A673 (cell line): ENCODE measurements around the gene LYRM2. TPM values are rescaled to one million over a fixed set of nuclear protein-coding genes. Genes with fewer than 3 reads are reported as not detected.

Experiments used
- BruUV-seq: library from RNA; stranded (reverse); fragments of 400-500 nt; replicated peaks from 2 replicates; lab custom pipeline; 2021; lab: Mats Ljungman, UMichigan
- CTCF ChIA-PET: fragments of 300-600 bp; sonication (Branson Sonifier 250); formaldehyde crosslinking; loops from one replicate; lab custom pipeline; 2022; ENCODE audit warnings: antibody characterized with exemption; lab: Charles Lee
- POLR2A ChIA-PET: fragments of 300-600 bp; sonication (Branson Sonifier 250); formaldehyde crosslinking; loops from one replicate; lab custom pipeline; 2022; ENCODE audit warnings: antibody characterized with exemption; ENCODE audit not compliant: low non-redundant PET; lab: Charles Lee
- DNase-seq: peaks from one replicate; pipeline ENCODE4 v3.0.0-alpha.2; 2015; ENCODE audit warnings: low spot score
- H3K27ac ChIP-seq: fragments of 200-600 bp; sonication (generic); 2 replicates; pipeline ENCODE4 v1.5.1; 2016; ENCODE audit warnings: mixed run types, low read depth, mild to moderate bottlenecking, mixed read lengths, antibody characterized with exemption, low read length; ENCODE audit not compliant: poor library complexity, severe bottlenecking
- H3K27me3 ChIP-seq: fragments of 200-600 bp; sonication (generic); replicated peaks from 2 replicates; pipeline ENCODE4 v1.6.1; 2017; ENCODE audit warnings: mixed run types, low read depth, mild to moderate bottlenecking, mixed read lengths, antibody characterized with exemption, low read length; ENCODE audit not compliant: insufficient read depth, poor library complexity
- H3K36me3 ChIP-seq: fragments of 200-600 bp; sonication (generic); 2 replicates; pipeline ENCODE4 v1.6.1; 2016; ENCODE audit warnings: mixed run types, mild to moderate bottlenecking, mixed read lengths, antibody characterized with exemption, low read length; ENCODE audit not compliant: insufficient read depth, poor library complexity, severe bottlenecking
- H3K4me1 ChIP-seq: fragments of 200-600 bp; sonication (generic); 2 replicates; pipeline ENCODE4 v1.6.1; 2017; ENCODE audit warnings: mixed run types, mild to moderate bottlenecking, mixed read lengths, antibody characterized with exemption, low read length; ENCODE audit not compliant: insufficient read depth, poor library complexity, severe bottlenecking
- H3K4me3 ChIP-seq: fragments of 200-600 bp; sonication (generic); 2 replicates; pipeline ENCODE4 v1.5.1; 2016; ENCODE audit warnings: low read depth, mixed run types, mild to moderate bottlenecking, mixed read lengths, low read length; ENCODE audit not compliant: poor library complexity, severe bottlenecking
- H3K9me3 ChIP-seq: fragments of 200-600 bp; sonication (generic); 2 replicates; pipeline ENCODE4 v1.6.1; 2016; ENCODE audit warnings: mixed run types, low read depth, mild to moderate bottlenecking, mixed read lengths, antibody characterized with exemption, low read length; ENCODE audit not compliant: poor library complexity, severe bottlenecking
- CTCF ChIP-seq: fragments of 300-800, 200-600 bp; sonication (generic); conservative IDR thresholded peaks from 2 replicates; pipeline ENCODE4 v1.5.1; 2017; ENCODE audit warnings: low read depth, mild to moderate bottlenecking, antibody characterized with exemption, low read length, moderate library complexity, mixed read lengths
- EZH2 ChIP-seq: fragments of 200-600 bp; sonication (generic); IDR thresholded peaks from 2 replicates; pipeline ENCODE4 v1.6.1; 2017; ENCODE audit warnings: borderline replicate concordance, low read depth, mild to moderate bottlenecking, mixed read lengths, antibody characterized with exemption, low read length; ENCODE audit not compliant: poor library complexity, severe bottlenecking
- intact Hi-C: fragments of 100-400 bp; cut with micrococcal nuclease; formaldehyde crosslinking; loops from one replicate; pipeline ENCODE4 v1.10.0; 2022; ENCODE audit not compliant: unreplicated experiment
- total RNA-seq: library from RNA; stranded (reverse); gene quantifications from 2 replicates; pipeline ENCODE4 v1.2.3, GENCODE V29; 2021

Gene LYRM2
- total RNA-seq, 1 experiment from 2014 or later, result 68.2 TPM

GRCh38 chr6:89589297-89590025, 49.1 kb downstream of the LYRM2 start:
- CTCF ChIA-PET, result no interaction called here
- no peaks in the 10 kb centered on the region for H3K36me3 ChIP-seq
- POLR2A ChIA-PET, result no interaction called here
- TF ChIP-seq CTCF (no peak), EZH2 (no peak)
- no peak overlapping the region for H3K27ac ChIP-seq
- H3K4me3 ChIP-seq, result no peak overlapping the region
- H3K27me3 ChIP-seq, result no peaks in the 10 kb centered on the region
- intact Hi-C loops, result no loop called here
- BruUV-seq, result no TSS peak
- DNase-seq, result no peak
- H3K4me1 ChIP-seq, result no peaks in the 10 kb centered on the region
- no peaks in the 10 kb centered on the region for H3K9me3 ChIP-seq

GRCh38 chr6:89585154-89585553, 53.4 kb downstream of the LYRM2 start:
- POLR2A ChIA-PET, result no interaction called here
- DNase-seq, result no peak

GRCh38 chr6:89584539-89584938, 54.0 kb downstream of the LYRM2 start:
- no peaks in the 10 kb centered on the region for H3K36me3 ChIP-seq
- no peak overlapping the region for H3K27ac ChIP-seq
- intact Hi-C loops, result no loop called here
- no peak for DNase-seq
- TF ChIP-seq CTCF (no peak), EZH2 (no peak)
- POLR2A ChIA-PET, result no interaction called here
- BruUV-seq, result no TSS peak
- CTCF ChIA-PET, result no interaction called here
- H3K4me3 ChIP-seq, result no peak overlapping the region
- H3K9me3 ChIP-seq, result no peaks in the 10 kb centered on the region
- no peaks in the 10 kb centered on the region for H3K4me1 ChIP-seq
- no peaks in the 10 kb centered on the region for H3K27me3 ChIP-seq

More at GRCh38 chr6:89585154-89585553, 53.4 kb downstream of the LYRM2 start:
- Histone ChIP-seq H3K36me3 (no peaks in the 10 kb centered on the region), H3K4me3 (no peak overlapping the region), H3K4me1 (no peaks in the 10 kb centered on the region), H3K27ac (no peak overlapping the region), H3K27me3 (no peaks in the 10 kb centered on the region), H3K9me3 (no peaks in the 10 kb centered on the region)
- TF ChIP-seq EZH2 (no peak), CTCF (no peak)
- BruUV-seq, result no TSS peak
- CTCF ChIA-PET, result no interaction called here
- intact Hi-C loops, result no loop called here
